Measurements from ENCODE around the gene DYNLT4. TPM values are rescaled to one million over a fixed set of nuclear protein-coding genes. Genes with fewer than 3 reads are reported as not detected.

Gene DYNLT4
- total and polyA plus RNA-seq, 2 of the 13 experiments (the other 11 are each of a cell fraction or from before 2014, with no cell fraction given), result 0.77 TPM; not detected in 1

- TF ChIP-seq HNF1A (IDR thresholded peaks at IDR 0.05; ENCODE audit: low read depth), result no peak
- TF ChIP-seq HNF1A (CRISPR knock-in tag; IDR thresholded peaks at IDR 0.05; ENCODE audit: borderline replicate concordance), result peak; percentile 22; the same call in 1 of the 2 replicates
- TF ChIP-seq ZNF431 (CRISPR knock-in tag; IDR thresholded peaks at IDR 0.05; ENCODE audit: borderline replicate concordance, low read depth), result no peak
- no peak for TF ChIP-seq ZNF264 (CRISPR knock-in tag; IDR thresholded peaks at IDR 0.05)
- TF ChIP-seq ZNF879 (CRISPR knock-in tag; IDR thresholded peaks at IDR 0.05), result no peak
- no peak for TF ChIP-seq ZNF569 (CRISPR knock-in tag; IDR thresholded peaks at IDR 0.05; ENCODE audit: borderline replicate concordance)
- no peak for TF ChIP-seq FOSL1 (CRISPR knock-in tag; IDR thresholded peaks at IDR 0.05; ENCODE audit: borderline replicate concordance)
- TF ChIP-seq ZBTB49 (CRISPR knock-in tag; IDR thresholded peaks at IDR 0.05; ENCODE audit: borderline replicate concordance), result no peak
- TF ChIP-seq TFDP2 (CRISPR knock-in tag; IDR thresholded peaks at IDR 0.05), result peak; percentile 22; the same call in 1 of the 2 replicates
- 0 out of 2 replicates have a peak, but pooled peaks have one; percentile 15 for TF ChIP-seq EEA1 (CRISPR knock-in tag; IDR thresholded peaks at IDR 0.05; ENCODE audit: borderline replicate concordance)
- peak; percentile 29; the same call in 1 of the 2 replicates for TF ChIP-seq ZNF335 (CRISPR knock-in tag; IDR thresholded peaks at IDR 0.05)
- TF ChIP-seq CREBL2 (CRISPR knock-in tag; IDR thresholded peaks at IDR 0.05; ENCODE audit: borderline replicate concordance), result peak; percentile 46; the same call in 1 of the 2 replicates
- TF ChIP-seq ZNF296 (CRISPR knock-in tag; conservative IDR thresholded peaks at IDR 0.05), result no peak
- TF ChIP-seq ZNF549 (CRISPR knock-in tag; IDR thresholded peaks at IDR 0.05), result no peak
- no peak for TF ChIP-seq ZFP62 (CRISPR knock-in tag; IDR thresholded peaks at IDR 0.05)
- no peak for TF ChIP-seq HOXA5 (CRISPR knock-in tag; IDR thresholded peaks at IDR 0.05)
- no peak for TF ChIP-seq NBN (conservative IDR thresholded peaks at IDR 0.05)
- peak; percentile 37; the same call in 1 of the 2 replicates for TF ChIP-seq SOX5 (CRISPR knock-in tag; IDR thresholded peaks at IDR 0.05; ENCODE audit: borderline replicate concordance)
- TF ChIP-seq NR2F1 (CRISPR knock-in tag; IDR thresholded peaks at IDR 0.05), result 0 out of 4 replicates have a peak, but pooled peaks have one; percentile 36 to 54
- TF ChIP-seq CCAR2 (optimal IDR thresholded peaks at IDR 0.05; ENCODE audit: low read depth, low read length), result no peak
- no peak for TF ChIP-seq NFE2L2 (IDR thresholded peaks at IDR 0.05; ENCODE audit: low read length)
- peak; percentile 91 for TF ChIP-seq SP5 (CRISPR knock-in tag; IDR thresholded peaks at IDR 0.05; ENCODE audit: borderline replicate concordance, low read depth)
Observed at GRCh38 chr1:44827197-44828002, 20.2 kb upstream of the DYNLT4 start (continued).
